ENCODE data around the gene TNIK.

Gene TNIK

GRCh38 chr3:171133796-171134569 lies 326.2 kb downstream of the TNIK start:
- Histone ChIP-seq H4K20me1 (ENCODE audit: control insufficient read depth, insufficient read depth, low read depth, low read length) (no peaks in the 10 kb centered on the region), H3K9me3 (ENCODE audit: control insufficient read depth, insufficient read depth, low read length) (no peaks in the 10 kb centered on the region), H3K4me3 (ENCODE audit: low read length) (no peak overlapping the region), H3K27ac (ENCODE audit: low read depth, low read length) (no peak overlapping the region), H3K4me1 (ENCODE audit: control insufficient read depth, low read length) (no peaks in the 10 kb centered on the region), H3K9me2 (replicated peaks; ENCODE audit: control insufficient read depth, low read length) (no peaks in the 10 kb centered on the region), H3K36me3 (ENCODE audit: control insufficient read depth, low read length) (no peaks in the 10 kb centered on the region), H3K4me2 (ENCODE audit: low read length) (no peak overlapping the region), H3K27me3 (ENCODE audit: control insufficient read depth, low read length) (no peaks in the 10 kb centered on the region), H3F3A (ENCODE audit: control insufficient read depth, insufficient read depth) (no peaks in the 10 kb centered on the region), H3K79me2 (ENCODE audit: control insufficient read depth, low read length) (no peaks in the 10 kb centered on the region)
- no peak for TF ChIP-seq EZH2phosphoT487 (IDR thresholded peaks at IDR 0.05; ENCODE audit: borderline replicate concordance, low read length)
- TF ChIP-seq, protein P1, sequence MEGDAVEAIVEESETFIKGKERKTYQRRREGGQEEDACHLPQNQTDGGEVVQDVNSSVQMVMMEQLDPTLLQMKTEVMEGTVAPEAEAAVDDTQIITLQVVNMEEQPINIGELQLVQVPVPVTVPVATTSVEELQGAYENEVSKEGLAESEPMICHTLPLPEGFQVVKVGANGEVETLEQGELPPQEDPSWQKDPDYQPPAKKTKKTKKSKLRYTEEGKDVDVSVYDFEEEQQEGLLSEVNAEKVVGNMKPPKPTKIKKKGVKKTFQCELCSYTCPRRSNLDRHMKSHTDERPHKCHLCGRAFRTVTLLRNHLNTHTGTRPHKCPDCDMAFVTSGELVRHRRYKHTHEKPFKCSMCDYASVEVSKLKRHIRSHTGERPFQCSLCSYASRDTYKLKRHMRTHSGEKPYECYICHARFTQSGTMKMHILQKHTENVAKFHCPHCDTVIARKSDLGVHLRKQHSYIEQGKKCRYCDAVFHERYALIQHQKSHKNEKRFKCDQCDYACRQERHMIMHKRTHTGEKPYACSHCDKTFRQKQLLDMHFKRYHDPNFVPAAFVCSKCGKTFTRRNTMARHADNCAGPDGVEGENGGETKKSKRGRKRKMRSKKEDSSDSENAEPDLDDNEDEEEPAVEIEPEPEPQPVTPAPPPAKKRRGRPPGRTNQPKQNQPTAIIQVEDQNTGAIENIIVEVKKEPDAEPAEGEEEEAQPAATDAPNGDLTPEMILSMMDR (IDR thresholded peaks at IDR 0.05; ENCODE audit: low read depth, low read length, poor library complexity, severe bottlenecking): no peak

- Histone ChIP-seq H3F3A (ENCODE audit: control insufficient read depth, insufficient read depth) (no peaks in the 10 kb centered on the region), H4K20me1 (ENCODE audit: control insufficient read depth, insufficient read depth, low read depth, low read length) (no peaks in the 10 kb centered on the region), H3K27me3 (ENCODE audit: control insufficient read depth, low read length) (no peaks in the 10 kb centered on the region), H3K27ac (ENCODE audit: low read depth, low read length) (no peak overlapping the region), H3K36me3 (ENCODE audit: control insufficient read depth, low read length) (no peaks in the 10 kb centered on the region), H3K4me1 (ENCODE audit: control insufficient read depth, low read length) (no peaks in the 10 kb centered on the region), H3K79me2 (ENCODE audit: control insufficient read depth, low read length) (no peaks in the 10 kb centered on the region), H3K4me2 (ENCODE audit: low read length) (no peak overlapping the region), H3K9me3 (ENCODE audit: control insufficient read depth, insufficient read depth, low read length) (no peaks in the 10 kb centered on the region), H3K4me3 (ENCODE audit: low read length) (no peak overlapping the region), H3K9me2 (replicated peaks; ENCODE audit: control insufficient read depth, low read length) (no peaks in the 10 kb centered on the region)
- no peak for TF ChIP-seq EZH2phosphoT487 (IDR thresholded peaks at IDR 0.05; ENCODE audit: borderline replicate concordance, low read length)
- TF ChIP-seq, protein P1 (IDR thresholded peaks at IDR 0.05; ENCODE audit: low read depth, low read length, poor library complexity, severe bottlenecking): no peak
Observed at GRCh38 chr3:171133337-171133736, 326.9 kb downstream of the TNIK start.

DNA sequence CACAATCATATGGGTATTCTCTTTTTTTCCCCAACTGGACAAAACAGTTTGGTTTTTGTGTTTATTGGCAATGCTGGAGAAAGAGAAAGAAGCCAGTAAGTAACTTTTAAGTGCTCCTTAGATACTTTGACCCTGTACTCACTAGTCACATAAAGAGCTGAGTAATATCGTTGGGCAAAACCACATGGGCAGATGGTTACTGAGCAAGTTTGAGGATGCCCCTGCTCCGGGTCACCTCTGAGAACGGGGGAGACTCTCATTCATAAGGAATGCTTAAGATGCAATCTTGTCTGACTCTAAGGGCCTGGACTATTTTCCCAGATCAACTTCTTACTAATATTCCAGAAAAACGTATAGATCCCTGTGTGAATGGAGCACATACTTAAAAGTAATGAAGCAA lies 327.3 kb downstream of the TNIK start:
- Histone ChIP-seq H3K27me3 (ENCODE audit: control insufficient read depth, low read length) (no peaks in the 10 kb centered on the region), H3K36me3 (ENCODE audit: control insufficient read depth, low read length) (no peaks in the 10 kb centered on the region), H3K4me2 (ENCODE audit: low read length) (no peak overlapping the region), H3K79me2 (ENCODE audit: control insufficient read depth, low read length) (no peaks in the 10 kb centered on the region), H3K4me3 (ENCODE audit: low read length) (no peak overlapping the region), H3K27ac (ENCODE audit: low read depth, low read length) (no peak overlapping the region), H3K4me1 (ENCODE audit: control insufficient read depth, low read length) (no peaks in the 10 kb centered on the region), H3K9me2 (replicated peaks; ENCODE audit: control insufficient read depth, low read length) (no peaks in the 10 kb centered on the region), H3F3A (ENCODE audit: control insufficient read depth, insufficient read depth) (no peaks in the 10 kb centered on the region), H3K9me3 (ENCODE audit: control insufficient read depth, insufficient read depth, low read length) (no peaks in the 10 kb centered on the region), H4K20me1 (ENCODE audit: control insufficient read depth, insufficient read depth, low read depth, low read length) (no peaks in the 10 kb centered on the region)
- TF ChIP-seq EZH2phosphoT487 (IDR thresholded peaks at IDR 0.05; ENCODE audit: borderline replicate concordance, low read length): no peak
- TF ChIP-seq, protein P1 (IDR thresholded peaks at IDR 0.05; ENCODE audit: low read depth, low read length, poor library complexity, severe bottlenecking): no peak

Measured in DOHH2 (cell line).